ENCODE results near the gene PAK1. TPM values are rescaled to one million over a fixed set of nuclear protein-coding genes. Genes with fewer than 3 reads are reported as not detected.

The PAK1 gene
- total and polyA plus RNA-seq, 12 donors: 12.4 to 31.5 (median 23.4) TPM

GRCh38 chr11:77353131-77353530 lies 120.8 kb downstream of the PAK1 start:
- 67 to 74% (median 72%) methylated on average over 3 of the region's 3 CpGs for WGBS, 4 donors
- H3K4me1 ChIP-seq (replicated peaks in 1 of 2): peaks cover 0 to 8% of the 10 kb centered on the region in 2 donors
- no peak overlapping the region for H3K4me3 ChIP-seq
- peaks cover 0 to 5% of the 10 kb centered on the region in 2 donors for H3K36me3 ChIP-seq (replicated peaks in 1 of 2)
- intact Hi-C loops (cut with DNase I): no loop called here
- TF ChIP-seq POLR2A (IDR thresholded peaks at IDR 0.05): no peak
- no peak for TF ChIP-seq CTCF (IDR thresholded peaks at IDR 0.05)
- no peaks in the 10 kb centered on the region for H3K27me3 ChIP-seq
- H3K27ac ChIP-seq: no peak overlapping the region
- DNase-seq: no peak
- H3K9me3 ChIP-seq (replicated peaks in 1 of 3): no peaks in the 10 kb centered on the region

GRCh38 chr11:77351281-77351886 lies 122.5 kb downstream of the PAK1 start:
- Histone ChIP-seq H3K9me3 (replicated peaks in 1 of 3) (no peaks in the 10 kb centered on the region), H3K36me3 (replicated peaks in 1 of 2) (no peaks in the 10 kb centered on the region), H3K4me1 (replicated peaks in 1 of 2) (peaks cover 0 to 8% of the 10 kb centered on the region in 2 donors), H3K4me3 (no peak overlapping the region), H3K27me3 (no peaks in the 10 kb centered on the region), H3K27ac (no peak overlapping the region)
- DNase-seq: no peak
- intact Hi-C loops (cut with DNase I): no loop called here
- no peak for TF ChIP-seq CTCF (IDR thresholded peaks at IDR 0.05)
- no peak for TF ChIP-seq POLR2A (IDR thresholded peaks at IDR 0.05)

DNA sequence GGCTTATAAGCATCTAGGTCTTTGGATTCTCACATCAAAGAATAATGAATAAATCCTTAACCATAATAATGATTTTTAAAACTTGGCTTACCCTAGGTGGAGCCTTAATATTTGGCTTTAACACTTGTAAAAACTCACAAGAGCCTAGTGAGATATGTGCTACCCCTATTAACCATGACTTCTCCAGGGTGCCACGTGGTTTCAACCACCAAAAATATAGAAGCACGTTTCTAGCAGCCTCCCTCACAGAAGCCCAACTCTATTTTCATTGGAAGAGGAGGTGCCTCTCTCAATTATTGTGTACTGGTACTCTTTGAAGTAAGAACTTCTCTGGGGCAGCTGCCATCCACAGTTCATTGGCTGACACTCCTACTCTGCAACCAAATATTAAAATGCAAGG lies 125.9 kb downstream of the PAK1 start:
- intact Hi-C loops (cut with DNase I): no loop called here
- Histone ChIP-seq H3K27me3 (no peaks in the 10 kb centered on the region), H3K27ac (no peak overlapping the region), H3K9me3 (replicated peaks in 1 of 3) (no peaks in the 10 kb centered on the region), H3K4me3 (no peak overlapping the region), H3K4me1 (replicated peaks in 1 of 2) (peaks cover 0 to 8% of the 10 kb centered on the region in 2 donors), H3K36me3 (replicated peaks in 1 of 2) (no peaks in the 10 kb centered on the region)
- TF ChIP-seq CTCF (IDR thresholded peaks at IDR 0.05) (no peak), POLR2A (IDR thresholded peaks at IDR 0.05) (no peak)
- 79 to 88% (median 83%) methylated on average over 2 of the region's 2 CpGs for WGBS, 4 donors
- no peak for DNase-seq

- Histone ChIP-seq H3K9me3 (replicated peaks in 1 of 3) (no peaks in the 10 kb centered on the region), H3K27ac (no peak overlapping the region), H3K27me3 (no peaks in the 10 kb centered on the region), H3K4me1 (replicated peaks in 1 of 2) (peaks cover 0 to 8% of the 10 kb centered on the region in 2 donors), H3K4me3 (no peak overlapping the region), H3K36me3 (replicated peaks in 1 of 2) (no peaks in the 10 kb centered on the region)
- intact Hi-C loops (cut with DNase I): no loop called here
- 88 to 98% (median 96%) methylated on average over 2 of the region's 2 CpGs for WGBS, 4 donors
- no peak for DNase-seq
- TF ChIP-seq CTCF (IDR thresholded peaks at IDR 0.05) (no peak), POLR2A (IDR thresholded peaks at IDR 0.05) (no peak)
Measured at GRCh38 chr11:77346906-77347603, 126.8 kb downstream of the PAK1 start.
